Nephron (organoid): ENCODE data around the gene VIPR2.

ENCODE experiments used
- H3K27ac Mint-ChIP-seq, 3 experiments: 2 replicates each; pipeline ENCODE4 v1.8.0; 2020; ENCODE audit warnings: mixed read lengths in 3 of 3, mild to moderate bottlenecking in 2 of 3, moderate library complexity in 1 of 3
- H3K27me3 Mint-ChIP-seq: 2 replicates; pipeline ENCODE4 v1.8.0; 2021; ENCODE audit warnings: low read depth, mild to moderate bottlenecking, moderate library complexity, mixed read lengths
- H3K36me3 Mint-ChIP-seq: 2 replicates; pipeline ENCODE4 v1.8.0; 2020; ENCODE audit warnings: low read depth, mixed read lengths
- H3K4me1 Mint-ChIP-seq: 2 replicates; pipeline ENCODE4 v1.8.0; 2020; ENCODE audit warnings: mixed read lengths
- H3K4me3 Mint-ChIP-seq, 3 experiments: 2 replicates each; pipeline ENCODE4 v1.8.0; 2020; ENCODE audit warnings: mild to moderate bottlenecking in 3 of 3, mixed read lengths in 3 of 3, moderate library complexity in 2 of 3
- H3K9me3 Mint-ChIP-seq: 2 replicates; pipeline ENCODE4 v1.8.0; 2020; ENCODE audit warnings: mixed read lengths
- TF ChIP-seq, protein P1 (sequence below), 3 experiments: fragments of 200-600 bp; sonication (generic); IDR thresholded peaks; one replicate each; pipeline ENCODE4 v1.5.0; 2021; ENCODE audit warnings: antibody characterized with exemption in 3 of 3; ENCODE audit not compliant: unreplicated experiment in 3 of 3

Gene VIPR2

DNA sequence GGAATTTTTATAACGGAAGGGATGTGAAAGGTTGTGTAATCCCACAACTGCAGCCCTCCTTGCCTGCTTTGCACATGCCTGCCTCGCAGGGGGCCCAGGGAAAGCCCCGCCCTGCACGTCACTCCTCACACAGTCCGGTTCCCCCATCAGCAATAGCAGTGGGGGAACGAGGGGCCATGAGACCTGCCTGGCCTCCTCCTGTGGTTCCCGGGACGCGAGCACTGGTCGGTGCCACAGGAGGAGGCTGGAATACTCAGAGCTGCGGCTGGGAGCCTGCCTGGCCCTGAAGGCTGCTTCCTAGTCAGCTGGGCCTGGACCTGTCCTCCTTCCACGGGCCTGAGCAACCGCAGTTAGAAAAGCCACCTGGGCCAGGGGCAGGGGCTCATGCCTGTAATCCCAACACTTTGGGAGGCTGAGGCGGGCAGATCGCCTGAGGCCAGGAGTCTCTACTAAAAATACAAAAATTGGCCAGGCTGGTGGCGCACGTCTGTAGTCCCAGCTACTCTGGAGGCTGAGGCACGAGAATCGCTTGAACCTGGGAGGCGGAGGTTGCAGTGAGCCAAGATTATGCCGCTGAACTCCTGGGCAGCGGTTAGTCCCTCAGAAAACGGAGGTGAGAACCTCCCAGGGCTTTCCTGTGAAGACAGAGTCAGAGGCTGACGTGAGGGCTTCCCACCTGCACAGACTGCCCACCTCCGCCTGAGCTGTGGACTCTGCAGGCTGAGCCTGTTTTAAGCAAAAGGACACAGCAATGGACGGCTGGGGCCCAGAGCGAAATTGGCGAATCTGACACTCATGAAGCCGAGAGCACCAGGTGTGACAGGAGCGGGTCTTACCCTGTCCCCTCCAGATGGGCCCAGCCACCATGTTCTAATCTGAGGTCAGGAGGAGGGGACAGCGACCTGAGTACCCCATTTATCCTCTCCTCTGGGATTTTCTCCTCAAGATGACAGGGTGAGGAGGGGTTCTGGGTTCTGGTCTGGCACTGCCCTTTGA, 52.9 kb downstream of the VIPR2 start:
- Mint-ChIP-seq H3K9me3 (no peaks in the 10 kb centered on the region), H3K4me1 (peaks cover 23% of the 10 kb centered on the region), H3K36me3 (no peaks in the 10 kb centered on the region), H3K27me3 (peaks cover 33% of the 10 kb centered on the region), H3K4me3 (no peak overlapping the region), H3K27ac (no peak overlapping the region)
- TF ChIP-seq, protein P1, sequence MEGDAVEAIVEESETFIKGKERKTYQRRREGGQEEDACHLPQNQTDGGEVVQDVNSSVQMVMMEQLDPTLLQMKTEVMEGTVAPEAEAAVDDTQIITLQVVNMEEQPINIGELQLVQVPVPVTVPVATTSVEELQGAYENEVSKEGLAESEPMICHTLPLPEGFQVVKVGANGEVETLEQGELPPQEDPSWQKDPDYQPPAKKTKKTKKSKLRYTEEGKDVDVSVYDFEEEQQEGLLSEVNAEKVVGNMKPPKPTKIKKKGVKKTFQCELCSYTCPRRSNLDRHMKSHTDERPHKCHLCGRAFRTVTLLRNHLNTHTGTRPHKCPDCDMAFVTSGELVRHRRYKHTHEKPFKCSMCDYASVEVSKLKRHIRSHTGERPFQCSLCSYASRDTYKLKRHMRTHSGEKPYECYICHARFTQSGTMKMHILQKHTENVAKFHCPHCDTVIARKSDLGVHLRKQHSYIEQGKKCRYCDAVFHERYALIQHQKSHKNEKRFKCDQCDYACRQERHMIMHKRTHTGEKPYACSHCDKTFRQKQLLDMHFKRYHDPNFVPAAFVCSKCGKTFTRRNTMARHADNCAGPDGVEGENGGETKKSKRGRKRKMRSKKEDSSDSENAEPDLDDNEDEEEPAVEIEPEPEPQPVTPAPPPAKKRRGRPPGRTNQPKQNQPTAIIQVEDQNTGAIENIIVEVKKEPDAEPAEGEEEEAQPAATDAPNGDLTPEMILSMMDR (IDR thresholded peaks at IDR 0.05; ENCODE audit: unreplicated experiment in 3 of 3): no peak

DNA sequence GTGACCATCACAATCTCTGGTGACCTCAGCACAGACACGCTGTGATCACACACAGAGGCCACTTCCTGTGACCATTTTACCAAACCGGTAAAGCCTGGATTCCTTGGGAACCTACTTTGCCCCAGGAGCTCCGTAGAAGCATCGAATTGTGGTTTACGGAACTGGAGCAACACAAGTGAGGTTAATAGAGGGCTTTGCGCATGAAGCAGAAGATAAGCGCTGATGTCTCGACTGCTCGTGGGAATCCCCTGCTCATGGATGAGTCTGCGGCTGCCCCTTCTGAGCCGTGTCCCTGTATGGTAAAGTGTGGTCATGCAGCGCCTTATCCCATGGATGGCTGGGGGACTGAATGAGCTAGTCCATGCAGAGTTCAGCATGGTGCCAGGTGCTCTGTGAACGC, 53.6 kb downstream of the VIPR2 start:
- TF ChIP-seq, protein P1 (IDR thresholded peaks at IDR 0.05; ENCODE audit: unreplicated experiment in 3 of 3): no peak
- H3K9me3 Mint-ChIP-seq: no peaks in the 10 kb centered on the region
- H3K4me3 Mint-ChIP-seq: no peak overlapping the region
- no peak overlapping the region for H3K27ac Mint-ChIP-seq
- H3K36me3 Mint-ChIP-seq: no peaks in the 10 kb centered on the region
- H3K4me1 Mint-ChIP-seq: peaks cover 18% of the 10 kb centered on the region
- H3K27me3 Mint-ChIP-seq: peaks cover 37% of the 10 kb centered on the region

DNA sequence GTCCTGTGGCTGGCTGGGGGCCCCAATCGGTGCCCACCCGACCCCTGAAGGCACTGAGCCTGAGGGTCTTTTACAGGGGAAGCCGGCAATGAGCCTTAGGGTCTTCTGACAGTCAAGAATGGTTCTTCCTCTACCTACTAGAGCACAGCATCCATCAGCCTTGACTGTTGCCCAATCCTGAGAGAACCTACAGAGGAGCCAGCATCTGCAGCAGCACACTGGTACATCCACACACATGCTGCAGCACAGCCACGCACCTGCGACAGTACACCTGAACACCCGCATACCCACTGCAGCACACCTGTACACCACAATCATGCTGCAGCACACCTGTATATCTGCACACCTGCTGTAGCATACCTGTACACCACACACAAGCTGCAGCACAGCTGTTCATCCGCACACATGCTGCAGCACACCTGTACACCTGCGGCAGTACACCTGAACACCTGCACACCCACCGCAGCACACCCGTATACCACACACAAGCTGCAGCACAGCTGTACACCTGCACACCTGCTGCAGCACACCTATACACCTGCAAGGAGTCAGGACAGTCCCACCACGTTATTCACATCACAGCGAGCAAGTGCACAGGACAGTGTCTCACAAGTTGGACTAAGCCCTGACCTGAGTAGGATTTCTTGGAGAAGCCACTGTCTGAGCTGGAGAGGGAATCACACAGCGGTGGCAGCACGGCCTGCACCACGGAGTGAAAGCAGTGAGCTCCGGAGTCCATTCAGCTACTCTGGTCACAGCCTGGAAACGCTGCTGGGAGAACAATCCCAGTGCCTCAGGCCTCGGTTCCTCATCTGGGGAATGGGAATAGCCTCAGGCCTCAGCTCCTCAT, 56.4 kb downstream of the VIPR2 start:
- TF ChIP-seq, protein P1 (IDR thresholded peaks at IDR 0.05; ENCODE audit: unreplicated experiment in 3 of 3): no peak
- H3K9me3 Mint-ChIP-seq: no peaks in the 10 kb centered on the region
- H3K4me1 Mint-ChIP-seq: peaks cover 4% of the 10 kb centered on the region
- no peak overlapping the region for H3K4me3 Mint-ChIP-seq
- no peaks in the 10 kb centered on the region for H3K36me3 Mint-ChIP-seq
- H3K27me3 Mint-ChIP-seq: peaks cover 45% of the 10 kb centered on the region
- H3K27ac Mint-ChIP-seq: no peak overlapping the region

DNA sequence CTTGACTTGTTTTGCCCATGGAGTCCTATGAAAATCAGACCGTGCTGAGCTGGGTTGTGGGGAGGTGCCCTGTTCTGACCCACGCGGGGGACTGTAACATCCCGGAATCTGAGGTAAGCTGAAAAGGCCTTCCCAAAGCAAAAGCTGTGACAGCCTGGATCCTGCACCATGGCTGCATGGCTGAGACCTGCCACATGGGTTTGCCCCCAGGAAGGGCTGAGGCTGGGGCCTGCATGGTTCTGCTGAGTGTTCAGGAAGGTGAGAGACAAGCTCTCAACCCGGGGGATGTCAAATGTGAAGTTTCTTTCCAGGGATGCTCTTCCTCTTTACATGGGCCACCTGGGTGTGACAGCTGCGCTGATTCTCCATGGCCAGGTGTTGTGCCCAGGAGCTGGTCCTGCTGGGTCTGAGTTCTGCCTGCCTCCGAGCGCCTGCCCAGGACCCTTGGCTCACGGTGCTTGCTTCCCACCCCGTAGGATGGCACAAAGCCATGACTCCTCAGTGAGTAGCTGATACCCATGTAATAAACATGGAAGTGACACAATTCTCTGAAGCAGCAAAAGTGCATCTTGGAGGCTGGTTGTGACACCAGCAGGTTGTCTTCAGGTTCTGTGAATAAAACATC, 58.3 kb downstream of the VIPR2 start:
- TF ChIP-seq, protein P1 (IDR thresholded peaks at IDR 0.05; ENCODE audit: unreplicated experiment in 3 of 3): no peak
- no peak overlapping the region for H3K27ac Mint-ChIP-seq

DNA sequence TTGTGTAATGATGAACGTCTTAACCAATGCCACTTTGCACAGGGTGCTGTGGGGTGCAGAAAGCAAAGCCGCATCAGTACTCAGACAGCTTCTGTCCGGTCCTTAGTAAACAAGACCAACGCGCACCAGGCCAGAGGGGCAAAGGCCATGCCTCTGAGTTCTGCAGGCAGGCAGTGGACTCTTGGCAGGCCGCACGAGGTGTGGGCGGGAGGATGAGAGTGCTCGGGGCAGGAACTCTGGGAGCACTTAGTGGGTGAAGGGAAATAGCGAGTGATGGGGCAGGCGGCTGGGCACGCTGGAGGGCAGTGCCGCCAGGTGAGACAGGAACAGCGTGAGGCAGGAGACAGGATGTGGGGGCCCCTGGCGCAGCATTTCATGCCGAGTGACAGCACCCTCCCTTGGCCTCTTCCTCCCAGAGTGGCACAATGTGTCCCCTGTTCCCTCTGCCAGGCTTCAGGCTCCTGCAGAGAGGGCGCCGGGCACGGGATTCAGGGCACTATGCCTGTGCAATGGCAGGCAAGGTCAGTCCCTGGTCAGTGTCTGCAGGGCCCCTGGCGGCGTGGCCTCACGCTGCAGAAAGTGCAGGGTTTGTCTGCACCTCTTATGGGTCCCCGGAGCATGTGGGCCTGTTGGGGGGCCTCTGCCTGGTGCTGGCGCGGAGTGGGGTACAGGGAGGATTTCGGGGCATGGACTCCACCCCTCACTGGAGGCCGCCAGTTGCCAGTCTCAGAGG, 60.4 kb downstream of the VIPR2 start:
- no peak overlapping the region for H3K27ac Mint-ChIP-seq
- peaks cover 34% of the 10 kb centered on the region for H3K27me3 Mint-ChIP-seq
- TF ChIP-seq, protein P1 (IDR thresholded peaks at IDR 0.05; ENCODE audit: unreplicated experiment in 3 of 3): no peak
- no peaks in the 10 kb centered on the region for H3K36me3 Mint-ChIP-seq
- H3K9me3 Mint-ChIP-seq: no peaks in the 10 kb centered on the region
- H3K4me1 Mint-ChIP-seq: no peaks in the 10 kb centered on the region
- H3K4me3 Mint-ChIP-seq: no peak overlapping the region

More for the DNA sequence above, 58.3 kb downstream of the VIPR2 start:
- H3K27me3 Mint-ChIP-seq: peaks cover 39% of the 10 kb centered on the region
- H3K9me3 Mint-ChIP-seq: no peaks in the 10 kb centered on the region
- H3K4me3 Mint-ChIP-seq: no peak overlapping the region
- no peaks in the 10 kb centered on the region for H3K36me3 Mint-ChIP-seq
- no peaks in the 10 kb centered on the region for H3K4me1 Mint-ChIP-seq
